RCC 7860 (cell line): Measurements from ENCODE around the gene SCG3.
"Not testable (repeated sequence)": the region's sequence is repeated elsewhere in the genome, so short reads cannot be mapped to it uniquely, and the experiment has no call there.

ENCODE experiments used
- DNase-seq: peaks from one replicate; pipeline ENCODE4 v3.0.0-alpha.2; 2015; ENCODE audit warnings: low spot score
- FAIRE-seq: peaks from 2 replicates; lab custom pipeline; 2012; peaks lifted over from hg19 to GRCh38; lab: Jason Lieb, UNC

Gene SCG3

GRCh38 chr15:51681303-51681963 is at the start of gene SCG3:
SCG3 (plus strand) TSS chr15:51681503; CDS start chr15:51681756, 253 bp downstream.
- DNase-seq (no peak), FAIRE-seq (no peak)

GRCh38 chr15:51634591-51635198 is 46.6 kb upstream of the SCG3 start:
- FAIRE-seq = no peak
- no peak for DNase-seq

- DNase-seq = no peak
- no peak for FAIRE-seq
Measured at GRCh38 chr15:51641490-51642130, 39.7 kb upstream of the SCG3 start.

- no peak for DNase-seq
- no peak for FAIRE-seq
Measured at GRCh38 chr15:51642696-51643095, 38.6 kb upstream of the SCG3 start.

- DNase-seq (peak; percentile 71), FAIRE-seq (peak; percentile 89)
Measured at GRCh38 chr15:51647128-51647562, 34.2 kb upstream of the SCG3 start.

GRCh38 chr15:51648101-51648500 is 33.2 kb upstream of the SCG3 start:
- not testable (repeated sequence) for FAIRE-seq, DNase-seq

GRCh38 chr15:51648643-51649042 is 32.7 kb upstream of the SCG3 start:
- FAIRE-seq, DNase-seq: not testable (repeated sequence)

- DNase-seq (peak; percentile 50), FAIRE-seq (peak; percentile 77)
Measured at GRCh38 chr15:51649659-51650521, 31.4 kb upstream of the SCG3 start.

GRCh38 chr15:51652084-51652668 is 29.1 kb upstream of the SCG3 start:
- no peak for DNase-seq
- FAIRE-seq = no peak

- not testable (repeated sequence) for DNase-seq, FAIRE-seq
Measured at GRCh38 chr15:51655401-51656057, 25.8 kb upstream of the SCG3 start.

GRCh38 chr15:51658664-51659063 is 22.6 kb upstream of the SCG3 start:
- DNase-seq = no peak
- FAIRE-seq = no peak

- DNase-seq = no peak
- FAIRE-seq = no peak
Measured at GRCh38 chr15:51661072-51661471, 20.2 kb upstream of the SCG3 start.

- FAIRE-seq (no peak), DNase-seq (no peak)
Measured at GRCh38 chr15:51667478-51667877, 13.8 kb upstream of the SCG3 start.

- no peak for FAIRE-seq
- DNase-seq = no peak
Measured at GRCh38 chr15:51668446-51668845, 12.9 kb upstream of the SCG3 start.

- no peak for FAIRE-seq
- DNase-seq = no peak
Measured at GRCh38 chr15:51669381-51669780, 11.9 kb upstream of the SCG3 start.

- DNase-seq (no peak), FAIRE-seq (no peak)
Measured at GRCh38 chr15:51672155-51672687, 9.1 kb upstream of the SCG3 start.

GRCh38 chr15:51672913-51673857 is 8.1 kb upstream of the SCG3 start:
- no peak for FAIRE-seq
- no peak for DNase-seq

- FAIRE-seq = no peak
Measured at GRCh38 chr15:51675234-51675633, 6.1 kb upstream of the SCG3 start.

GRCh38 chr15:51677021-51677420 is 4.3 kb upstream of the SCG3 start:
- no peak for DNase-seq
- no peak for FAIRE-seq

More at GRCh38 chr15:51675234-51675633, 6.1 kb upstream of the SCG3 start:
- no peak for DNase-seq
